HG03095 (cell line): Measurements from ENCODE around the gene NKAPL.
A peak's percentile ranks its signal among the peaks of the same experiment; 100 is the strongest.
"Not testable (repeated sequence)": the region's sequence is repeated elsewhere in the genome, so short reads cannot be mapped to it uniquely, and the experiment has no call there.

Source experiments
- ATAC-seq: cut with Tn5 transposase; IDR thresholded peaks from one replicate; pipeline ENCODE4 v1.9.1; 2021; ENCODE audit warnings: moderate library complexity; ENCODE audit not compliant: unreplicated experiment

NKAPL gene

GRCh38 chr6:28296520-28297060, 37.5 kb downstream of the NKAPL start:
- ATAC-seq, result no peak

- ATAC-seq, result peak; percentile 82
These were observed 44.5 kb downstream of the NKAPL start for GRCh38 chr6:28303570-28303969.

- ATAC-seq, result not testable (repeated sequence)
These were observed 47.3 kb downstream of the NKAPL start for GRCh38 chr6:28306363-28306762.
